SK-N-SH treated with all-trans-retinoic acid at 6 μM for 48 hours (cell line): ENCODE data around the gene CACNB2.

Source experiments
- ARNTL ChIP-seq: fragments of 450-650 bp; formaldehyde crosslinking; IDR thresholded peaks from 2 replicates; pipeline ENCODE4 v1.5.0; 2020; ENCODE audit warnings: low read depth, mild to moderate bottlenecking, moderate library complexity, borderline replicate concordance
- CSDC2 ChIP-seq: fragments of 250-450 bp; sonication (Bioruptor Pico); IDR thresholded peaks from 2 replicates; pipeline ENCODE4 v1.5.0; 2020; ENCODE audit warnings: mild to moderate bottlenecking, moderate library complexity
- GLIS3 ChIP-seq: fragments of 250-450 bp; sonication (Bioruptor Pico); IDR thresholded peaks from 2 replicates; pipeline ENCODE4 v1.5.0; 2020; ENCODE audit warnings: mild to moderate bottlenecking, moderate library complexity
- TSHZ2 ChIP-seq: fragments of 250-450 bp; sonication (Bioruptor Pico); IDR thresholded peaks from 2 replicates; pipeline ENCODE4 v1.5.0; 2020; ENCODE audit warnings: mild to moderate bottlenecking, moderate library complexity
- ZFP3 ChIP-seq: fragments of 250-450 bp; sonication (Bioruptor Pico); IDR thresholded peaks from 2 replicates; pipeline ENCODE4 v1.5.0; 2020; ENCODE audit warnings: mild to moderate bottlenecking, moderate library complexity
- ZFP30 ChIP-seq: fragments of 450-650 bp; formaldehyde crosslinking; IDR thresholded peaks from 2 replicates; pipeline ENCODE4 v1.5.0; 2022; ENCODE audit warnings: mild to moderate bottlenecking, moderate library complexity
- TF ChIP-seq, protein P1 (sequence below): fragments of 250-450 bp; sonication (Bioruptor Pico); IDR thresholded peaks from 2 replicates; pipeline ENCODE4 v1.8.0; 2020; ENCODE audit warnings: mild to moderate bottlenecking, moderate library complexity, borderline replicate concordance

DNA sequence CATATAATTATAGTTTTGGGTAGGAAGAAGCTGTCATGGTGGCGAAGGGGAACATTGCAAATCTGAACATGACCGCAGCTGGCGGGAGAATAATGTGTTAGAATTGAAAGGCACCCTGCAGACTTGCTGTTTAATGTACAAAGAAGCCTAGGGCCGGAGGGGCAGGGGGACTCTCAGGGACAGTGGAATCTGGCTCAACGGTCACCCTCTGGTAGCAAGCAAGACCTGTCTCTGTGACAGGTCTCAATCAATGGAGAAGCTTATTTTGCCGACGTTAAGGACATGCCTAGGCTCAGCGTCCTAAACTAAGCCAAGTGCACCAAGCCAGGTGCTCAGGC is 333.9 kb downstream of the CACNB2 start:
- TF ChIP-seq ARNTL (CRISPR knock-in tag) = no peak
- TF ChIP-seq ZFP30 (CRISPR knock-in tag) = no peak
- TF ChIP-seq, protein P1, sequence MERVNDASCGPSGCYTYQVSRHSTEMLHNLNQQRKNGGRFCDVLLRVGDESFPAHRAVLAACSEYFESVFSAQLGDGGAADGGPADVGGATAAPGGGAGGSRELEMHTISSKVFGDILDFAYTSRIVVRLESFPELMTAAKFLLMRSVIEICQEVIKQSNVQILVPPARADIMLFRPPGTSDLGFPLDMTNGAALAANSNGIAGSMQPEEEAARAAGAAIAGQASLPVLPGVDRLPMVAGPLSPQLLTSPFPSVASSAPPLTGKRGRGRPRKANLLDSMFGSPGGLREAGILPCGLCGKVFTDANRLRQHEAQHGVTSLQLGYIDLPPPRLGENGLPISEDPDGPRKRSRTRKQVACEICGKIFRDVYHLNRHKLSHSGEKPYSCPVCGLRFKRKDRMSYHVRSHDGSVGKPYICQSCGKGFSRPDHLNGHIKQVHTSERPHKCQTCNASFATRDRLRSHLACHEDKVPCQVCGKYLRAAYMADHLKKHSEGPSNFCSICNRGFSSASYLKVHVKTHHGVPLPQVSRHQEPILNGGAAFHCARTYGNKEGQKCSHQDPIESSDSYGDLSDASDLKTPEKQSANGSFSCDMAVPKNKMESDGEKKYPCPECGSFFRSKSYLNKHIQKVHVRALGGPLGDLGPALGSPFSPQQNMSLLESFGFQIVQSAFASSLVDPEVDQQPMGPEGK (CRISPR knock-in tag) = no peak
- TF ChIP-seq CSDC2 (CRISPR knock-in tag) = no peak
- TF ChIP-seq TSHZ2 = no peak
- TF ChIP-seq ZFP3 (CRISPR knock-in tag) = no peak
- no peak for TF ChIP-seq GLIS3 (CRISPR knock-in tag)
